Colonic mucosa (tissue), 4 donors: ENCODE results near the gene ZNF274. TPM values are rescaled to one million over a fixed set of nuclear protein-coding genes. Genes with fewer than 3 reads are reported as not detected.

Experiments
- DNase-seq: peaks from one replicate; pipeline ENCODE4 v3.0.0-alpha.2; 2020
- H3K27ac ChIP-seq: fragments of 200-600 bp; one replicate; pipeline ENCODE4 v1.8.0; 2021
- H3K27me3 ChIP-seq: fragments of 200-600 bp; one replicate; pipeline ENCODE4 v1.8.0; 2021
- H3K36me3 ChIP-seq: fragments of 200-600 bp; one replicate; pipeline ENCODE4 v1.8.0; 2021
- H3K4me1 ChIP-seq: fragments of 200-600 bp; one replicate; pipeline ENCODE4 v1.8.0; 2021; ENCODE audit warnings: mild to moderate bottlenecking
- H3K4me3 ChIP-seq: fragments of 200-600 bp; one replicate; pipeline ENCODE4 v1.8.0; 2021
- H3K9ac ChIP-seq, 2 donors: one replicate each; pipeline ENCODE4 v1.7.0; 2013; ENCODE audit warnings: control low read depth in 2 of 2, low read depth in 2 of 2, low read length in 2 of 2
- H3K9me3 ChIP-seq: fragments of 200-600 bp; one replicate; pipeline ENCODE4 v1.8.0; 2021
- CTCF ChIP-seq: fragments of 200-600 bp; IDR thresholded peaks from one replicate; pipeline ENCODE4 v1.8.0; 2022; ENCODE audit warnings: antibody characterized with exemption, mild to moderate bottlenecking
- intact Hi-C: fragments of 100-400 bp; cut with DNase I; formaldehyde crosslinking; loops from one replicate; pipeline ENCODE4 v1.14.1; 2022
- total RNA-seq, 2 donors: library from RNA; stranded (reverse); fragmentation: NEBNext Ultra II Directional in 1 of 2; extraction: Animal tissue kit (Norgen Biotek cat#: 25700) in 1 of 2; gene quantifications; one replicate each; pipeline ENCODE4 v1.2.1, GENCODE V29; 2021
- donor health status: healthy.
- donor health status: DM: no; HTN: no; CAD: no.
- donor health status: DM: no; HTN: no; CAD: no.

Gene ZNF274
- total RNA-seq, 2 donors from 2014 or later = 16.3 to 17.1 TPM

DNA sequence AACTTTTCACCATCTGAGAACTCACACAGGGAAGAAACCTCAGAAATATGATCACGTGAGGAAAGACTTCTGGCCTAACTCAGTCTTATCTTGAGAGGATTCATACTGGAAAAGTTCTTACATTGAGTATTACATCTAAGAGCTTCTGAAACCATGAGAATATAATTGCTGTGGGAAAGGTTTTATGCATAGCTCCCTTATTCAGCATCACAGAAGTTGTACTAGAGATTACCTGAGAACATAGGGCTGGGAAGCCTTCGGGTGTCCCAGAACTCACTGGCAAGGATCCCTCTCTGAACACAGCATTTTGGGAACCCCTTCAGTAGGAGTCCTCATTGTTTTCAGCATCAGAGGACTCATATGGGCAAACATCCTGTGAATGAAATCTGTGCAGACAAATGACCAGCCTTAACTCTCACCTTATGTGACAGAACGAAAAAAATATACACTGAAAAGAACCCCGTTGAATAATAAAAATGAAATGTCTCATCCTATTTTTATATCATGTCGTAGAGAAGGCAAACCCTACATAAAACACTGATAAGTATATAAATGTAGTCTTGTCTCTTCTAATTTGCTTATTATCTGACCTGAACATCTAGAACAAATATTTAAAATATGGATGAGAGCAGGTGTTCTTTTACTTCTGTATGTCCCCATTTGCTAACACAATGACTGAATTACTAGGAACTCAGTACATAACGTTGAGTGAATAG, 14.2 kb downstream of the ZNF274 start:
- TF ChIP-seq CTCF = no peak
- H3K27me3 ChIP-seq = no peaks in the 10 kb centered on the region
- H3K9ac ChIP-seq = no peak overlapping the region
- no peak overlapping the region for H3K27ac ChIP-seq
- no peak for DNase-seq
- peaks cover 19% of the 10 kb centered on the region for H3K36me3 ChIP-seq
- H3K4me3 ChIP-seq = no peak overlapping the region
- peaks cover 57% of the 10 kb centered on the region for H3K9me3 ChIP-seq
- H3K4me1 ChIP-seq = no peaks in the 10 kb centered on the region
- intact Hi-C loops = no loop called here

DNA sequence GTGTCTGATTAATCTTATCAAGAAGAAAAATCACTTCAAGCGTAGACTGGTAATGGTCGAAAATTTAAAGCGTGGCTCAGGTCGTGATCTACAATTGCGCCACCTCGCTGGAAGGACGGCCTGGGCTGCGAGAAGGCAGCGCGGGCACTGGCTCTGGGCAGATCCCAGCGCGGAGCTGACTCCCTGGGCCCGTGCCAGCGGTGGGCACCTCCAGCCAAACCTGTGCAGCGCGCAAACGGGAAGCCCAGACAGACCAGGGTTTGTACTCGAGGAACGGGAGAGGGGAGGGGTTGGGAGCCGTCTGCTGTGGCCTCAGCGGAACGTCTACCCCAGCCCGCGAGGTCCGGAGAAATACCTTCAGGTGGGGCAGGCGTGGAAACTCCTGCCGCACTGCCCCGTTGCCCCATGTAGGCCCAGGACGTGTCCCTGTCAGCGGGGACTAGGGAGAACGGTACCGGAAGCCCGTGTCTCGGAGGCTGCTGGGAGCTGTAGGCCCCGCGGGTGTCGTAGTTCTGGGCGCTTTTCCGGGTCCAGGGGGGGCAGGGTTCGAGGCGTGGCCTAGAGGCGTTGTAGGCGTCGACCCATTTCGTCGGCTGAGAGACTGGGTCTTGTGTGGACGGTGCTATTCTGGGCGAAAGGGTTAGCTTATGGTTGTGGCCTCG, 21.1 kb downstream of the ZNF274 start:
- Histone ChIP-seq H3K4me1 (no peaks in the 10 kb centered on the region), H3K9ac (no peak overlapping the region), H3K4me3 (no peak overlapping the region), H3K36me3 (peaks cover 28% of the 10 kb centered on the region), H3K27ac (no peak overlapping the region), H3K27me3 (no peaks in the 10 kb centered on the region), H3K9me3 (peaks cover 54% of the 10 kb centered on the region)
- intact Hi-C loops = no loop called here
- no peak for DNase-seq
- no peak for TF ChIP-seq CTCF

- Histone ChIP-seq H3K4me3 (no peak overlapping the region), H3K27ac (no peak overlapping the region), H3K27me3 (no peaks in the 10 kb centered on the region), H3K4me1 (no peaks in the 10 kb centered on the region), H3K36me3 (peaks cover 33% of the 10 kb centered on the region), H3K9ac (no peak overlapping the region), H3K9me3 (peaks cover 48% of the 10 kb centered on the region)
- TF ChIP-seq CTCF = no peak
- intact Hi-C loops = no loop called here
- no peak for DNase-seq
These were observed 21.7 kb downstream of the ZNF274 start for GRCh38 chr19:58204566-58204965.

GRCh38 chr19:58209577-58209976, 26.7 kb downstream of the ZNF274 start:
- no peak overlapping the region for H3K4me3 ChIP-seq
- TF ChIP-seq CTCF = no peak
- DNase-seq = no peak

GRCh38 chr19:58212336-58213074, 29.6 kb downstream of the ZNF274 start:
- intact Hi-C loops = no loop called here
- H3K4me3 ChIP-seq = no peak overlapping the region
- H3K9me3 ChIP-seq = peaks cover 17% of the 10 kb centered on the region
- no peaks in the 10 kb centered on the region for H3K4me1 ChIP-seq
- H3K27ac ChIP-seq = no peak overlapping the region
- no peak for DNase-seq
- H3K9ac ChIP-seq = no peak overlapping the region
- H3K36me3 ChIP-seq = peaks cover 36% of the 10 kb centered on the region
- TF ChIP-seq CTCF = no peak
- H3K27me3 ChIP-seq = no peaks in the 10 kb centered on the region

More at GRCh38 chr19:58209577-58209976, 26.7 kb downstream of the ZNF274 start:
- peaks cover 16% of the 10 kb centered on the region for H3K9me3 ChIP-seq
- intact Hi-C loops = no loop called here
- no peaks in the 10 kb centered on the region for H3K27me3 ChIP-seq
- H3K27ac ChIP-seq = no peak overlapping the region
- H3K4me1 ChIP-seq = no peaks in the 10 kb centered on the region
- H3K36me3 ChIP-seq = peaks cover 49% of the 10 kb centered on the region
- H3K9ac ChIP-seq = no peak overlapping the region
